Thyroid gland (tissue), 4 donors: ENCODE data around the gene AP2A2.

Experiments
- POLR2A ChIP-seq, 2 donors: fragments of 450-650 bp; IDR thresholded peaks; one replicate each; pipeline ENCODE4 v1.6.1; 2017; ENCODE audit warnings: antibody characterized with exemption in 2 of 2, mild to moderate bottlenecking in 2 of 2, moderate library complexity in 1 of 2
- TF ChIP-seq, protein P1 (sequence below), 6 experiments: fragments of 200-600 bp in 3 of 6; fragments of 450-650 bp in 3 of 6; sonication (generic) in 3 of 6; IDR thresholded peaks; one replicate each; pipeline ENCODE4 v1.5.1; 2016 to 2019; ENCODE audit warnings: antibody characterized with exemption in 6 of 6, mild to moderate bottlenecking in 2 of 6, inconsistent platforms in 1 of 6, moderate library complexity in 1 of 6

DNA sequence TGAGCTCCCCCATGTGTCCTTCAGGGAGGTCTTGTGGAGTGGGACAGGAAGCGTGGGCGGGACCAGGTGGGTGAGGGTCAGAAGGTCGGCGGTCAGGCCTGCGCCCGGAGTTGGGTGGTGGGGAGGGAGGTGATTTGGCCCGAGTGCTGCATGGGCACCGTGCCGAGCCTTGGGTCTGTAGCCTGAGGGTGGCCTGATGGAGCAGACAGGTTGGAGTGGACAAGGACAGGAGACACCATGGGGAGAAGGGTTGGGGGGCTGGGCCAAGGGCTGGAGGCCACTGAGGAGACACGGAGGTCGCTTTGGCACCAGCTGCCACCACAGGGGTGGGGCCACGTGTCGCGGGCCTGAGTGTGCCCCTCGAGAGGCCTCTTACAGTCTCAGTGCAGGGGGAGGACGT, 53.1 kb downstream of the AP2A2 start:
- TF ChIP-seq POLR2A (IDR thresholded peaks at IDR 0.05), result no peak
- TF ChIP-seq, protein P1, sequence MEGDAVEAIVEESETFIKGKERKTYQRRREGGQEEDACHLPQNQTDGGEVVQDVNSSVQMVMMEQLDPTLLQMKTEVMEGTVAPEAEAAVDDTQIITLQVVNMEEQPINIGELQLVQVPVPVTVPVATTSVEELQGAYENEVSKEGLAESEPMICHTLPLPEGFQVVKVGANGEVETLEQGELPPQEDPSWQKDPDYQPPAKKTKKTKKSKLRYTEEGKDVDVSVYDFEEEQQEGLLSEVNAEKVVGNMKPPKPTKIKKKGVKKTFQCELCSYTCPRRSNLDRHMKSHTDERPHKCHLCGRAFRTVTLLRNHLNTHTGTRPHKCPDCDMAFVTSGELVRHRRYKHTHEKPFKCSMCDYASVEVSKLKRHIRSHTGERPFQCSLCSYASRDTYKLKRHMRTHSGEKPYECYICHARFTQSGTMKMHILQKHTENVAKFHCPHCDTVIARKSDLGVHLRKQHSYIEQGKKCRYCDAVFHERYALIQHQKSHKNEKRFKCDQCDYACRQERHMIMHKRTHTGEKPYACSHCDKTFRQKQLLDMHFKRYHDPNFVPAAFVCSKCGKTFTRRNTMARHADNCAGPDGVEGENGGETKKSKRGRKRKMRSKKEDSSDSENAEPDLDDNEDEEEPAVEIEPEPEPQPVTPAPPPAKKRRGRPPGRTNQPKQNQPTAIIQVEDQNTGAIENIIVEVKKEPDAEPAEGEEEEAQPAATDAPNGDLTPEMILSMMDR (IDR thresholded peaks at IDR 0.05), result no peak
